H1 (cell line): ENCODE data around the gene ATP5MC3. TPM values are rescaled to one million over a fixed set of nuclear protein-coding genes. Genes with fewer than 3 reads are reported as not detected.

Experiments
- CTCF ChIA-PET: fragments of 300-600 bp; sonication (Branson Sonifier 250); formaldehyde crosslinking; loops from one replicate; lab custom pipeline; 2021; ENCODE audit not compliant: partially characterized antibody; lab: Charles Lee
- POLR2A ChIA-PET: fragments of 300-600 bp; sonication (Branson Sonifier 250); formaldehyde crosslinking; loops from one replicate; lab custom pipeline; 2021; ENCODE audit warnings: inconsistent platforms; ENCODE audit not compliant: partially characterized antibody; lab: Charles Lee
- DNase-seq, 2 experiments: peaks; one replicate each; pipeline versions ENCODE4 v3.0.0 to v3.0.0-alpha.2; 2010 to 2022; ENCODE audit warnings: low spot score in 2 of 2, low read depth in 1 of 2, mixed read lengths in 1 of 2
- FAIRE-seq: peaks from 2 replicates; lab custom pipeline; 2011; peaks lifted over from hg19 to GRCh38; lab: Jason Lieb, UNC
- H2AFZ ChIP-seq: 2 replicates; pipeline ENCODE4 v1.8.1; 2012; ENCODE audit warnings: low read length, inconsistent platforms
- H2AK5ac ChIP-seq: 2 replicates; pipeline ENCODE4 v1.6.1; 2013; ENCODE audit warnings: low read depth, low read length
- H2BK120ac ChIP-seq: replicated peaks from 2 replicates; pipeline ENCODE3; 2013; ENCODE audit warnings: low read depth, low read length, inconsistent platforms
- H2BK12ac ChIP-seq: 2 replicates; pipeline ENCODE4 v1.6.1; 2013; ENCODE audit warnings: low read depth, low read length
- H2BK15ac ChIP-seq: 2 replicates; pipeline ENCODE4 v1.6.1; 2013; ENCODE audit warnings: low read length
- H2BK20ac ChIP-seq: 2 replicates; pipeline ENCODE4 v1.6.1; 2013; ENCODE audit warnings: low read length
- H2BK5ac ChIP-seq: 2 replicates; pipeline ENCODE4 v1.6.1; 2013; ENCODE audit warnings: low read depth, low read length
- H3K14ac ChIP-seq: 2 replicates; pipeline ENCODE4 v1.6.1; 2013; ENCODE audit warnings: inconsistent platforms; ENCODE audit not compliant: insufficient read length
- H3K18ac ChIP-seq: 2 replicates; pipeline ENCODE4 v1.6.1; 2013; ENCODE audit warnings: low read length; ENCODE audit errors: extremely low read depth
- H3K23ac ChIP-seq: 2 replicates; pipeline ENCODE4 v1.6.1; 2013; ENCODE audit warnings: inconsistent platforms; ENCODE audit not compliant: insufficient read length
- H3K23me2 ChIP-seq: 2 replicates; pipeline ENCODE4 v1.6.1; 2013; ENCODE audit warnings: low read depth, low read length
- H3K27ac ChIP-seq: 2 replicates; pipeline ENCODE4 v1.6.1; 2011; ENCODE audit warnings: low read depth, low read length, inconsistent platforms
- H3K27me3 ChIP-seq, 4 experiments: replicated peaks in 1 of 4; 1 replicate in 1 of 4; 2 replicates in 3 of 4; pipeline versions ENCODE4 v1.6.1 to v1.8.1; 2011 to 2013; ENCODE audit warnings: low read length in 3 of 4, mild to moderate bottlenecking in 3 of 4, inconsistent platforms in 2 of 4, mixed read lengths in 2 of 4, moderate library complexity in 1 of 4; ENCODE audit not compliant: control insufficient read depth in 3 of 4, insufficient read depth in 3 of 4; ENCODE audit errors: extremely low read depth in 1 of 4
- H3K36me3 ChIP-seq, 4 experiments: 2 replicates each; pipeline versions ENCODE4 v1.6.1 to v1.8.1; 2011 to 2013; ENCODE audit warnings: mild to moderate bottlenecking in 4 of 4, low read length in 3 of 4, moderate library complexity in 2 of 4, control low read depth in 1 of 4, inconsistent platforms in 1 of 4; ENCODE audit not compliant: insufficient read depth in 4 of 4, control insufficient read depth in 2 of 4
- H3K4ac ChIP-seq: replicated peaks from 2 replicates; pipeline ENCODE3; 2013; ENCODE audit warnings: low read length, low read depth, mixed read lengths, inconsistent platforms; ENCODE audit not compliant: insufficient read length
- H3K4me1 ChIP-seq, 4 experiments: replicated peaks in 1 of 4; 1 replicate in 1 of 4; 2 replicates in 3 of 4; pipeline versions ENCODE4 v1.6.1 to v1.8.1; 2011 to 2013; ENCODE audit warnings: low read length in 3 of 4, inconsistent platforms in 2 of 4, mixed read lengths in 1 of 4; ENCODE audit not compliant: insufficient read depth in 4 of 4, control insufficient read depth in 3 of 4
- H3K4me2 ChIP-seq, 2 experiments: 2 replicates each; pipeline versions ENCODE4 v1.6.1 to v1.8.1; 2011 to 2013; ENCODE audit warnings: low read depth in 2 of 2, low read length in 2 of 2, control low read depth in 1 of 2, inconsistent platforms in 1 of 2, mild to moderate bottlenecking in 1 of 2; ENCODE audit not compliant: insufficient read depth in 1 of 2
- H3K4me3 ChIP-seq, 4 experiments: fragments of 200-600, 300-600 bp in 1 of 4; sonication (generic), shearing (Covaris generic), sonication (Bioruptor Twin) in 1 of 4; 2 replicates each; pipeline versions ENCODE4 v1.5.1 to v1.8.1; 2011 to 2016; ENCODE audit warnings: low read length in 4 of 4, low read depth in 3 of 4, control low read depth in 2 of 4, inconsistent platforms in 2 of 4, mild to moderate bottlenecking in 2 of 4, mixed read lengths in 1 of 4, moderate library complexity in 1 of 4; ENCODE audit not compliant: insufficient read depth in 2 of 4; ENCODE audit errors: extremely low read depth in 1 of 4
- H3K56ac ChIP-seq: replicated peaks from 2 replicates; pipeline ENCODE3; 2013; ENCODE audit warnings: low read depth, mild to moderate bottlenecking, mixed read lengths, low read length, inconsistent platforms; ENCODE audit not compliant: insufficient read length
- H3K79me1 ChIP-seq: 2 replicates; pipeline ENCODE4 v1.6.1; 2013; ENCODE audit warnings: low read depth, low read length, control low read depth
- H3K79me2 ChIP-seq, 2 experiments: 2 replicates each; pipeline versions ENCODE4 v1.6.1 to v1.8.1; 2012 to 2013; ENCODE audit warnings: low read length in 2 of 2, mild to moderate bottlenecking in 2 of 2, inconsistent platforms in 1 of 2; ENCODE audit not compliant: insufficient read depth in 2 of 2, control insufficient read depth in 1 of 2
- H3K9ac ChIP-seq, 4 experiments: replicated peaks in 1 of 4; 1 replicate in 1 of 4; 2 replicates in 3 of 4; pipeline versions ENCODE4 v1.6.1 to v1.8.1; 2011 to 2013; ENCODE audit warnings: low read depth in 3 of 4, low read length in 3 of 4, control low read depth in 2 of 4, mild to moderate bottlenecking in 2 of 4, moderate library complexity in 2 of 4, inconsistent platforms in 1 of 4; ENCODE audit errors: extremely low read depth in 1 of 4
- H3K9me3 ChIP-seq, 2 experiments: 2 replicates each; pipeline versions ENCODE4 v1.6.1 to v1.8.1; 2012 to 2013; ENCODE audit warnings: mild to moderate bottlenecking in 2 of 2, moderate library complexity in 2 of 2, control low read depth in 1 of 2, inconsistent platforms in 1 of 2, low read depth in 1 of 2, low read length in 1 of 2, mixed read lengths in 1 of 2; ENCODE audit not compliant: insufficient read depth in 2 of 2
- H4K20me1 ChIP-seq, 2 experiments: replicated peaks in 1 of 2; 2 replicates each; pipeline versions ENCODE3 to v1.8.1; 2011 to 2013; ENCODE audit warnings: inconsistent platforms in 2 of 2, low read length in 2 of 2, mild to moderate bottlenecking in 1 of 2; ENCODE audit not compliant: insufficient read depth in 2 of 2, control insufficient read depth in 1 of 2
- H4K5ac ChIP-seq: 2 replicates; pipeline ENCODE4 v1.6.1; 2013; ENCODE audit warnings: low read length, low read depth, mixed read lengths, inconsistent platforms; ENCODE audit not compliant: insufficient read length
- H4K8ac ChIP-seq: 2 replicates; pipeline ENCODE4 v1.8.0; 2013; ENCODE audit warnings: mild to moderate bottlenecking, moderate library complexity, low read length, inconsistent platforms; ENCODE audit not compliant: insufficient read depth; ENCODE audit errors: extremely low read depth
- H4K91ac ChIP-seq: replicated peaks from 2 replicates; pipeline ENCODE3; 2013; ENCODE audit warnings: low read length, mixed read lengths, inconsistent platforms; ENCODE audit not compliant: insufficient read length
- BACH1 ChIP-seq: IDR thresholded peaks from 2 replicates; pipeline ENCODE4 v1.6.1; 2012; ENCODE audit warnings: low read length, improper control_type of control experiment
- CREB1 ChIP-seq: IDR thresholded peaks from 2 replicates; pipeline ENCODE4 v1.6.1; 2012; ENCODE audit warnings: inconsistent platforms
- WGBS, 2 experiments: shearing (Covaris generic) in 1 of 2; methylation state at CpG; one replicate each; pipeline versions ENCODE4 v1.1.6 to v1.1.7; 2013 to 2015; ENCODE audit warnings: low lambda C conversion rate in 2 of 2, mixed read lengths in 2 of 2, inconsistent platforms in 1 of 2, low coverage in 1 of 2, missing lambda C conversion rate in 1 of 2; ENCODE audit not compliant: insufficient replicate concordance in 2 of 2, insufficient coverage in 1 of 2, insufficient read length in 1 of 2; ENCODE audit errors: extremely low coverage in 1 of 2, missing lambda C conversion rate in 1 of 2; 5-methylcytosine and 5-hydroxymethylcytosine counted together
- polyA plus RNA-seq, 7 experiments: library from polyadenylated mRNA; depleted of rRNA in 3 of 7; stranded (reverse) in 5 of 7; unstranded in 2 of 7; fragments of >200 nt in 5 of 7; fragments of 200-250 nt in 2 of 7; gene quantifications; 1 replicate in 5 of 7; 2 replicates in 1 of 7; 4 replicates in 1 of 7; pipeline versions ENCODE4 v1.2.1 to v1.2.3, GENCODE V29; 2011 to 2013; ENCODE audit warnings: missing spikeins in 2 of 7, mixed read lengths in 2 of 7
- total RNA-seq: library from RNA; stranded (reverse); fragmentation: NEBNext Ultra II Directional; extraction: Animal tissue kit (Norgen Biotek cat#: 25700); gene quantifications from 2 replicates; pipeline ENCODE4 v1.2.1, GENCODE V29; 2021

Gene ATP5MC3
- total and polyA plus RNA-seq, 2 of the 8 experiments (the other 6 are each of a cell fraction or from before 2014, with no cell fraction given): 320 to 856 TPM

- Histone ChIP-seq H3K56ac (no peak overlapping the region), H2AK5ac (no peak overlapping the region), H4K8ac (no peak overlapping the region), H3K4me1 (no peaks in the 10 kb centered on the region), H2BK5ac (no peak overlapping the region), H2BK15ac (no peak overlapping the region), H3K23me2 (no peaks in the 10 kb centered on the region; the same call in 1 of the 2 replicates), H3K9me3 (no peaks in the 10 kb centered on the region), H3K4me2 (no peak overlapping the region), H3K4me3 (no peak overlapping the region), H3K14ac (no peak overlapping the region), H3K18ac (no peak overlapping the region), H3K79me2 (peaks cover 0 to 99% of the 10 kb centered on the region in 2 experiments; a peak in 3 of 4 replicates), H4K5ac (no peak overlapping the region), H4K91ac (no peak overlapping the region), H2BK120ac (no peak overlapping the region), H2BK20ac (no peak overlapping the region), H2BK12ac (no peak overlapping the region), H3K79me1 (no peaks in the 10 kb centered on the region; the same call in 1 of the 2 replicates), H3K36me3 (peaks cover 0 to 9% (median 3%) of the 10 kb centered on the region in 4 experiments; a peak in 4 of 8 replicates), H3K23ac (no peak overlapping the region), H2AFZ (no peak overlapping the region), H3K27me3 (no peaks in the 10 kb centered on the region), H3K4ac (no peak overlapping the region), H3K9ac (no peak overlapping the region), H4K20me1 (peaks cover 5 to 6% of the 10 kb centered on the region in 2 experiments), H3K27ac (no peak overlapping the region)
- no peak for DNase-seq
- WGBS, 2 experiments: 92% methylated on average over 4 of the region's 4 CpGs; no CpG with 5 or more reads in 1 of the 2 experiments
- POLR2A ChIA-PET: no interaction called here
- CTCF ChIA-PET: interaction anchor here (1.2 kb wide), 1 partner anchor 564 kb away, joined by 3 read pairs; no protein-coding TSS in a partner anchor
- FAIRE-seq: no peak
- no peak for TF ChIP-seq CREB1
- no peak for TF ChIP-seq BACH1
Measured at GRCh38 chr2:175147186-175147585, 34.3 kb downstream of the ATP5MC3 start.
